Stimulated activated CD4-positive, alpha-beta T cell treated with anti-CD3 and anti-CD28 coated beads, Interleukin-2, amount 100 ng/mL, for 48 hours (primary cell): Measurements from ENCODE around the gene WIPI1.
"Not testable (repeated sequence)": the region's sequence is repeated elsewhere in the genome, so short reads cannot be mapped to it uniquely, and the experiment has no call there.

Source experiments
- DNase-seq, 2 donors: peaks; one replicate each; pipeline ENCODE4 v3.0.0-alpha.2; 2020

Gene WIPI1

GRCh38 chr17:68413597-68414560 lies 43.4 kb downstream of the WIPI1 start:
- not testable (repeated sequence) for DNase-seq

GRCh38 chr17:68407656-68408055 lies 49.6 kb downstream of the WIPI1 start:
- not testable (repeated sequence) for DNase-seq

GRCh38 chr17:68403837-68404236 lies 53.5 kb downstream of the WIPI1 start:
- DNase-seq = not testable (repeated sequence)

- DNase-seq = no peak
Measured at GRCh38 chr17:68403122-68403521, 54.2 kb downstream of the WIPI1 start.

GRCh38 chr17:68401288-68401687 lies 56.0 kb downstream of the WIPI1 start:
- no peak for DNase-seq

GRCh38 chr17:68400404-68400735 lies 56.9 kb downstream of the WIPI1 start:
- DNase-seq = no peak

- DNase-seq = peak; percentile 21 to 43
Measured at GRCh38 chr17:68399638-68400403, 57.5 kb downstream of the WIPI1 start.

- DNase-seq = peak in 1 of 2 donors; percentile 19
Measured at GRCh38 chr17:68398691-68399637, 58.3 kb downstream of the WIPI1 start.

GRCh38 chr17:68397108-68397536 lies 60.2 kb downstream of the WIPI1 start:
- DNase-seq = no peak

GRCh38 chr17:68396226-68397107 lies 60.8 kb downstream of the WIPI1 start:
- DNase-seq = no peak

GRCh38 chr17:68394608-68395331 lies 62.5 kb downstream of the WIPI1 start:
- DNase-seq = no peak

- no peak for DNase-seq
Measured at GRCh38 chr17:68391561-68392268, 65.6 kb downstream of the WIPI1 start.

- DNase-seq = no peak
Measured at GRCh38 chr17:68390888-68391545, 66.3 kb downstream of the WIPI1 start.

- no peak for DNase-seq
Measured at GRCh38 chr17:68389041-68389440, 68.3 kb downstream of the WIPI1 start.

- no peak for DNase-seq
Measured at GRCh38 chr17:68387435-68388218, 69.7 kb downstream of the WIPI1 start.

- no peak for DNase-seq
Measured at GRCh38 chr17:68385490-68386215, 71.6 kb downstream of the WIPI1 start.

GRCh38 chr17:68384941-68385340 lies 72.4 kb downstream of the WIPI1 start:
- DNase-seq = no peak

- DNase-seq = no peak
Measured at GRCh38 chr17:68384471-68384870, 72.8 kb downstream of the WIPI1 start.
